HG03135 (cell line): ENCODE results near the gene MRPL54.

ENCODE experiments used
- ATAC-seq: cut with Tn5 transposase; IDR thresholded peaks from one replicate; pipeline ENCODE4 v1.9.1; 2021; ENCODE audit warnings: mild to moderate bottlenecking, moderate library complexity; ENCODE audit not compliant: unreplicated experiment

The MRPL54 gene

DNA sequence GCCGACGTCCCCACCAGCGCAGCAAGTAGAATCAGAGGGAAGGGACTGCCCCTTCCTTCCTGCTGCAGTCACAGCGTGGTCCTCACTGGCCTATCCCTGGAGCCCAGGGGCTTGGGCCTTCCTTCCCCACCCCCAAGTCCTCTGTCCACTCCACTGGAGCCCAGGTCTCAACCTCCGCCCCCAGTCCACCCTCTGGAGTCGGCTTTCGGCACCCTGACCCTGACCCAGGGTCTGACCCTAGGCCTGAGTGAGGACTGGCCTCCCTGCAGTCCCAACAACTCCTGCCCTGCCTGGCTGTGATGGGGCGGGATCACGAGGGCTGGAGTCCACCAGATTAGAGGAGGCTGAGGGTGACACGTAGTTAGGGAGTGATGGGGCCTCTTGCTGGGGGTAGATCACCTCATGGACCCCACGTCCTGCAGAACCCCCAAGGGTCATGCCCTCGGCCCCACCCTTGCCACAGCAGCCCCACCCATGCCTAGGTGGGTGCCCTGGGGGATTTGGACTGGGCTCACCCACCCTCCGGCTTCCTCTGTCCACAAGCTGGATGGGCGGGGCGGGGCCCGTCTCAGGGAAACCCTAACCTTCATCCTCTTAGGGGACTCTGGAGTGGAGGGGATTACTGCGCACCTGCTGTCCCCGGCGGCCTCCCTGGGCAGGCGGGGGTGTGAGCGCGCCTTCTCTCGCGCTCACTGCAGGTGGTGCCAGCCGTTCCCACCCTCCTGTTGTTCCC is 5.7 kb downstream of the MRPL54 start:
- no peak for ATAC-seq

DNA sequence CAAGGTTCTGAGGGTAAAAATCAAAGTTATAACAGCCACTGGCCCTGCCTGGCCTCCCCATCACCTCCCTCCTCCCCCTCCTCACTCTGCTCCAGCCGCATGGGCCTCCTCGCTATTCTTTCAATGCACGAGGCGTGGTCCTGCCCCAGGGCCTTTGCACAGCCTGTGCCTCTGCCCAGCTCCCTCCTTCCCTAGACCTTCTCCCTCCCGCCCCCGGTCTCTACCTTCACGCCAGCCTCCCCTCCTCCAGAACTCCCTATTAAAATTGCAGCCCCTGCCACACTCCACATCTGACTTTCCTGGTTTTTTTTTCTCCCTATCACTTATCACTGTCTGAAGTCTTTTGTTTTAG is 6.2 kb downstream of the MRPL54 start:
- ATAC-seq: no peak

DNA sequence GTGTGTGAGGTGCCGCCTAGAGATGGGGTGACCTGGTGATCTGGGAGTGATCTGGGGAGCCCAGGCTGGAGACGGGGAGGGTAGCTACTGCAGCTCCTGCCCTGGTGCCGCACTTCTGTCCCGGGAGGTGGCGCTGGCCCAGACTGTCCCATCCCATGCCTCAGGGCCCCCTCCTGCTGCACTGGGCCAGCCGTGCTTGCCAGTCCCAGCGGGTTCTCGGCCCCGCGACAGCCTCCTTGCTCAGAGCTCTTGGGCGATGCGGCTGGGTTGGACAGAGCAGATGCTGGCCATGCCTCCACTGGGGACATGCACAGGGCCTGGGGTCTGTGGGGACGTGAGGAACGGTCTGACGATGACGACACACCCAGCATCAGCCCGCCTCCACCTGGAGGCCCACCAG is 7.0 kb downstream of the MRPL54 start:
- no peak for ATAC-seq

DNA sequence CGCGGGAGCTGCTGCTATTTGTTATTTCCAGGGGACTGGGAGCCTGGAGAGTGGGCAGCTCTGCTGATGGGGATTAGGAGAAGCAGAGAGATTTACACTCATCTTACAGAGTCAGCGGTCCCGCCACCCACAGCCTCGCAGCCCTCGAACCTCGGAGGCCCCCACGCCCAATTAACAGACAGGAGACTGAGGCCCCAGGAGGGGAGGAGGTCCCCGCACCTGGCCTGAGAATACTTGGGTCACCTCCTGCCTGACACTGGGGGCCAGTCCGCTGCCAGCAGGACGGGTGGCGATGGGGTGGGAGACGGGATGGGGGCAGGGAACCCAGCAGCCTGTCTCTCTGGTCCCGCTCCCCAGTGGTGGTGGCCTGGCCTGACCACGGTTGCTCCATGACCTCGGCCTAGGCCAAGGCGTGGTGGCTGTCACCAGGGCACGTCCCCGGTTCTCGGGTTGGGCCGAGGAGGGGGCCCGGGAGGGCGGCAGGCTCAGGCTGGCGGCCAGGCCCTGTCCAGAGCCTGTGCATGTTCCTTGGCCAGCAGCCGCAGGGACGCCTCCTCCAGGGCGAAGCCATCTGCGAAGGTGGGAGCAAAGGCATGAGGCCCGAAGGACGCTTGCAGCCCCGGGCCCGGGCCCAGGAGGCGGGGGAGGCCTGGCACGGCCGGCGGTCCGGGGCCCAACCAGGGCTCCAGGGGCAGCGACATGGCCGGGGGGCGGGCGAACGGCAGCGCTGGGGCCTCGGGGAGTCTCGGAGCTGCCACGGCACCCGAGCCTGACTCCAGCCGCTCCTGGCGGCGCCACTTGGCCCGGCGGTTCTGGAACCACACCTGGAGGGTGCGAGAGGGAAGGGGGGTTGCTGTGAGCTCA is 7.9 kb downstream of the MRPL54 start:
- ATAC-seq: no peak

DNA sequence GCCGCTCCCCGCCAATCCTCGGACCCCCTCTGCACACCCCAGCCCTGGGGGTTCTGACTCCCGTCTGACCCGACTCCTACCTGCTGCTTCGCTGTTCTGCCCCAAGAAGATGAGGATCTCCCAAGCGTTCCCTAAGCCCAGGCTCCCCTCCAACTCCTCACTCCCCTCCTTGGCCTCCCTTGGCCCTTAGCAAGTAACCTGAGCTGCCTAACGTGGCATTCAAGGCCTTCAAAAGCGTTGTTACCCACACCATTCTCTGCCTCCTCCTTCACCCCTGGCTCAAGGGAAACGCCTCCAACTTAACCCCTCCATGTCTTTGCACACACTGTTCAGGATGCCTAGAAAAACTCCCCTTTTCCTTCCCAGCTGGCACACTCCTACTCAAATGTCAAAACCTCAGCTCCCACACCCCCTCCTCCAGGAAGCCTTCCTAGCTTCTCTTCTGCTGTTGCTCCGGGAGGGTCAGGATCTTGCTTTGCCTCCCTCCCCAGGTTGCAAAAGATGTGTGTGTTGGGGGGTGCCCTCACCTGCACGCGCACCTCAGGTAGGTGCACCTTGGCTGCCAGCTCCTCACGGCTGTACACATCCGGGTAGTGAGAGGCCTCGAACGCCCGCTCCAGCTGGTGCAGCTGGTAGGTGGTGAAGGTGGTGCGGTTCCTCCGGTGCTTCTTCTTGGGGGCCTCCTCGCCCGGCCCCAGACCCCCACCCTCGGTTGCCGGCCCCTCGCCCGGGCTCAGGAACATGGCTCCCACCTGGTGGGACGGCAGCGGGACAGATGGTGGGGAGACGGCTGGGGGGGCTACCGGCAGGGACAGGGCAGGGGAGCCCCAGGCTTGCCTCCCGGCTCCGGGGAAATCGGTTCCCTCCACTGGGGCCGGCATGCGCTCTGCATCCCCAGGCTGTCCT is 8.8 kb downstream of the MRPL54 start:
- no peak for ATAC-seq

DNA sequence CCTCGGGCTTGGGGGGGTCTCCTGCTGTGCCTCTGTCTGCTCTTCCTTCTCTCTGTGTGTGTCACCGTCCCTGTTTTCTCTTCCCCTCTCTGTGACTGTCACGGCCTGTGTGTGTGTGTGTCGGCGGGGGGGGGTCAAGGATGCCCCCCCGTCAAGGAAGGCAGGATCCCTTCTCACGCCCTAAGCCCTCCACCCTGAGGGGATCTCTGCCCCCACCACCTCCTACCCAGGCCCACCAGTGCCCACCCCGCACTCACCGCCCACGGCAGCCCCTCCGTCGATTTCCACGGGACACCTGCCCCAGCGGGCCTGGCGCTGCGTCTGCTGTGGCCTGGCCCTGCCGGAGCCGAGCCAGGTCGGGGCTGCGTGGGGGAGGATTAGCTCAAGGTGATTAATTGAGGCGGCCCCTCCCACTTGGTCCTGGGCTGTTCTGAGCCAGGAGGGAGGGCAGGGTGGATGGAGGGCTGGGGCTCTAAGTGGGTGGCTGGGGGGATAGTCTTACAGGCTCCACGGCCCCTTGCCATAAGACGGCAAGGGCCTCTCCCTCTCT is 9.5 kb downstream of the MRPL54 start, which contains the start of gene RAX2:
Gene RAX2, minus strand, starts transcription at position 323 of the 550 bp plus-strand sequence. CDS start 486 bp downstream, outside the sequence.
- ATAC-seq: no peak

DNA sequence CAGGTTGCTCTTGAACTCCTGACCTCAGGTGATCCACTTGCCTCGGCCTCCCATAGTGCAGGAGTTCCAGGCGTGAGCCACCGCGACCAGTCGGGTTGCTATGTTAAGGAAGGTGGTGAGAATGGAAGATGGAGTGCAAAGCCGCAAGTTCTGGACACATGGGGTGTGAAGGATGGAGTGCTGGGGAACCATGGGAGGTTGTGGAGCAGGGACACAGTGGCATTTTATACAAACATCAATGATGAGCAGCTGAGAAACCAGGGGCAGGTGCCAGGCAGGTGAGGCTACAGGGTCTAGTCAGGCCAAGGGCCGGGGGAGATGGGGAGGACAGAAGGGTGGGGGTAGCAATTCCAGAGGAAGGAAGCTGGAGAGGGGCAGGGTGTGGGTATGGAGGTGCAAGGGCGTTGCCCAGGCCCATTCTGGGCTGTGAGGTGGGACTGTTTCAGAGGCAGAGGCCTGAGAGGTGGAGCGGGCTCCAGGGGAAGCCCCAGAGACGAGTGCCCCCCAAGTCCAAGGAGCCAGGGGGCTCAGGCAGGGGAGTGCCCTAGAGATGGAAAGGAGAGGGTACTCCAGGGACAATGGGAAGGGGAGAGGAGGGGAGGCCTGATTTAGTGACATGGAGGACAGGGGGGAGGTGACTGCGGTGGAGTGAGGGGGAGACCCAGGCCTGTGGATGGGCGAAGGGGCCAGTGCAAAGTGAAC is 11.5 kb downstream of the MRPL54 start:
- ATAC-seq: no peak

DNA sequence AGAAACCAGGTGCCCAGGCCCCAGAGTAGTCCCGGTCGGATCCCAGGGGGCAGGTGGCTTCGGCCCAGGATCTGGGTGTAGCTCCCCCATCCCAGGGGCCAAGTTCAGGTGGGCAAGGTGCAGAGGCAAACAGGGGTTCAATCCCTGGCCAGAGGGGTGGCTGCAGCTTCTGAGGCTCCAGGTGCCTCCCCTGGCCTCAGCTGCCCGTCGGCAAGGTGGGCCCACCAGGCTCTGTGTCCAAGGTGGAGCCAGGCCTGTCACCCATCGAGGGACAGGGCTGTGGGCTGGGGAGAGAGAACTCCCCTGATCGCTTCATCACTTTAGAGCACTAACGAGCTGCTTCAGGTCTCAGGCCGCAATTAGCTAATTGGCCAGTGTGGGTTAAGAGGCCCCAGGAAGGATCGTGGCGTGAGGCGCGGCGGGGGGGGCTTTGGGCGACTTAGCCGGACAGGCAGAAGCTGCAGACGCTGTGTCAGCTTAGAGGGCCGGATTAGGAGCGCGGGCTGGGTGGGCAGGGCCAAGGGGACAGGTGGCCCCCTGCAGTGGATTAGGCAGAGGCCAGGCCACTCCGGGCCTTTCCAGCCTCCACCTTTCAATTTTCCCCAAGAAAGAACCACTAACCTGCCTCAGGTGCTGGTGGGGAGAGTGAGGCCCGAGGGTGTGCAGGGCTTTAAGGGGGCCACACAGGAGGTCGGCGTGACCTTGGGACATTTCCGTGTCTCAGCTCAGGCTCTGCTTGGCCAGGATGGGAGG is 12.3 kb downstream of the MRPL54 start:
- ATAC-seq: no peak

DNA sequence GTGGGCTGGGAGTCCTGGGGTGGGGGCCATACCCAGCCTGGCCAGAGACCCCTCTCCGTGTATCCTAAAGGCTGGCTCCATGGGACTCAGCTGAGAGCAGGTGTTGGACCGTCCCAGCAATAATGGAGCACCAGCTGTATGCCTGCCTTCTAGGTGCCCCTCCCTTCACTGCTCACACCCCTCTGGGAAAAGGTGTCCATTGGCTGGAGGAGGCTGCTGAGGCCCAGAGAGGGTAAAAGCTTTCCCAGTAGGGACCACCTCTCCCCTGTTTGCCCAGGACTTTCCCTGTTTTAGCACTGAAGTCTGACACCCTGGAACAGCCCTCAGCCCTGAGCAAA is 12.9 kb downstream of the MRPL54 start:
- no peak for ATAC-seq

DNA sequence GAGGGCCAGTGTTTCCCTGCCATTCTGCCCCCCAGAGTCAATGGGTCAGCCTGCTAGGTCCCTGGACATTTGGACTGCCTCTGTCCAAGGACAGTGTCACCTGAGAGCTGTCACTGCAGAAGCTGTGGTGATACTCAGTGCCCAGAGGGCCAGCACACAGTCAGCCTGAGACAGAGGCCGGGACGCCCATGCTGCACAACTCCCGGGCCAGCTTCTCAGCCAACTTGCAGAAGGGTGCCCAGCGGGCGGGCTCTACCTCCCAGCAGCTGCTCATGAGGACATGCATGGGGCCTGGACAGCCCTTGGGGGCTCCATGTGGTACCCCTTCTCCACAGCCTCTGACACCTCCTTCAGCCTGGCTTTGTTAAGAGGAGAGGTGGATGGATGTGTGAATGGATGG is 13.3 kb downstream of the MRPL54 start:
- ATAC-seq: no peak

DNA sequence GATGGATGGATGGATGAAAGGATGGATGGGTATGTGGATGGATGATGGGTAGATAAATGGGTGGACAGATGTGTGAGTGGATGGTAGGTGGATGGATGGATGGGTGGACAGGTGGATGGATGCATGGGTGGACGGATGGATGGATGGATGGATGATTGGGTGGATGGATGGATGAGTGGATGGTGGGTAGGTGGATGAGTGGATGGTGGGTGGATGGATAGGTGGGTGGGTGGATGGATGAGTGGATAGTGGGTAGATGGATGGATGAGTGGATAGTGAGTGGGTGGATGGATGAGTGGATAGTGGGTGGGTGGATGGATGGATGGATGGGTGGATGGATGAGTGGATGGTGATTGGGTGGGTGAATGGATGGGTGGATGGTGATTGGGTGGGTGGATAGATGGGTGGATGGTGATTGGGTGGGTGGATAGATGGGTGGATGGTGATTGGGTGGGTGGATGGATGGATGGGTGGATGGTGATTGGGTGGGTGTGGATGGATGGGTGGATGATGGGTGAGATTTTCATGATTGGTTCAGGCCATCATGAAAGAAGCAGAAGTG is 14.1 kb downstream of the MRPL54 start:
- ATAC-seq: no peak

DNA sequence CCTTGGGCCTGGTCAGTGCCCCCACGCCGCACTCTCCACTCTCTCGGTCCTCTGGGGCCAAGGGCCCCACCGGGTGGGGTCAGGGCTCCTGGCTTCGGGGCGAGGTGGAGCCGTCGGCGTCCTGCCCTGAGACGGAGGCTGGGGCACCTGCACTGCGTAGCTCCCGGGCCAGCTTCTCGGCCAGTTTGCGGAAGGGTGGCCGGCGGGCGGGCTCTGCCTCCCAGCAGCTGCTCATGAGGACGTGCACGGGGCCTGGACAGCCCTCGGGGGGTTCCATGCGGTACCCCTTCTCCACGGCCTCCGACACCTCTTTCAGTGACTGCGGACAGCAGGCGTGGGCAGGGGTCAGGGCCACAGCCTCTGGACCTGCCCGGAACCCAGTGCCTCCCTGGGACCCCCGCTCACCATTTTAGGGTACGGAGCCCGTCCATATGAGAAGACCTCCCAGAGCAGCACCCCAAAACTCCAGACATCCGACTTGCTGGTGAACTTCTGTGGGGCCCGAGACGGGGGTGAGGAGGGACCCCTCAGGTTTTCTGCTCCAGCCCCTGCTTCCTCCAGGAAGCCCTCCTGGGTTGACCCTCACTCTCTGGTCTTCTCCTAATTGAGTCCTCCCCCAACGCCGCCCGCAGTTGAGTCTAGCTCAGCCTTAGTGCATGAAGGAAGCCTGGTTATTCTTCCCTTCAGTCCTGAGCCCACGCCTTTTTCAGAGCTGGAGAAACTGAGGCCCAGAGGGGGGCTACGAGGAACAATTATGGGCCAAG is 15.8 kb downstream of the MRPL54 start:
- no peak for ATAC-seq

DNA sequence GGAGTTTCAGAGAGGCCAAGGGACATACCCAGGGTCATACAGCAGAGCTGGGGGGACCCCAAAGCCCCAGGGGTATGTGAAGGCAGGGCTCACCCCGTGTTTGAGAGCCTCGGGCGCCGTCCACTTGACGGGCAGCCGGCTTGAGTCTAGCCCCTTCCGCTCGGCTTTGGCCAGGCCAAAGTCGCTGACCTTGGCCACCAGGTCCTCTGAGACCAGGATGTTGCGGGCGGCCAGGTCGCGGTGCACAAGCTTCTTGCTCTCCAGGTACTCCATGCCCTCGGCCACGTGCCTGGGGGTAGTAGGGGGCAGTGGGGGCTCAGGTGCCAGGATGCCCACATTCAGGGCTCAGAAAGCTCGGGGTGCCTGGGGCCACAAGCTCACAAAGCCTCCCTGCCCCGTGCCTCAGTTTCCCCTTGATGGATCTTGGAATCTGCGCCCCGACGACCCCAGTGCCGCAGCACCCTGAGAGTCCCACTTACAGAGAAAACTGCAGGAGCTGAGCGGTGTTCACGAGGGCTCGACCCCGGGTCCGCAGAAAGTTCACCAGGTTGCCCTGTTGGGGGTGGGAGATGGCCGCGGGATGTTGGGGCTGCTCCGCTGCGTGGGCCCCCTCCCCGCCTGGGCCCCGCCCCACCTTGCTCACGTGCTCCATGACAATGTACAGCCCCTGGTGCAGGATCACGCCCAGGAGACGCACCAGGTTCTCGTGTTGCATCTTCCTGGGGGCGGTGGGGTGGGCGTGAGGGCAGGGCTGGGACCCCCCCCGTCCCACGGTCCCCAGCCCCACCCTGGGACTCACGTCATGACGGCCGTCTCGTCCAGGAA is 16.6 kb downstream of the MRPL54 start:
- ATAC-seq: no peak

DNA sequence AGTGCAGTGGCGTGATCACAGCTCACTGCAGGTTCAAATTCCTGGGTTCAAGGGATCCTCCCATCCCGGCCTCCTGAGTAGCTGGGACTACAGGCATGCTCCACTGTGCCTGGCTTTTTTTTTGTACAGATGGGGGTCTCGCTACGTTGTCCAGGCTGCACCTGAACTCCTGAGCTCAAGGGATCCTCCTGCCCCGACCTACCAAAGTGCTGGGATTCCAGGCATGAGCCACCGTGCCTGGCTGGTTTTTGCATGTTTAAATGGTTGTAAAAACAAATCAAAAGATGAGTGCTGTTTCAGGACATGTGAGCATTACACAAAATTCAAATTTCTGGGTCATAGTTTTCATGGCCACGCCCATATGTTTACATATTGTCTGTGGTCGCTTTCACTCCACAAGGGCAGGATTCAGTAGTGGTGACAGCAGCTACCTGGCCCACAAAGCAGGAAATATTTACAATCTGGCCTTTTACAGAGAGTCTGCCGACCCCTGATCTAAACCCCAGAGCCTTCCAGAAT is 18.4 kb downstream of the MRPL54 start:
- ATAC-seq: no peak

DNA sequence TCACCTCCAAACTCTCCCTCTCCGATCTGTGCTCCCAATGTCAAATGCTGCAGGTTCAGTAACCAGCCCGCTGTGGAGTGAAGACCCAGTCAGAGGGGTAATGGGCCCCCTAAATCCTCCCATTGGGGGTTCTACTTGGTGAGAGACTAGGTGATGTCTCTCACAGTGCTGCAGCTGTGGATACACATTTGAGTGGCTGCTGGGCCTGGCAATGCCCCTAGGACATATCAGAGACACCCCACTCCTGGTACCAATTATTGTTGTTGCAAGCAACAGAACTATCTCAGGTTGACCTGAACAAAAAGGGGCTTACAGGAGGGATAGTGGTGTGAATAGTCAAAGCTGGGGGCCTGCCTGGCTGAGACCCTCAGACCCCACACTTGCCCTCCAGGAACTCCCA is 19.1 kb downstream of the MRPL54 start:
- no peak for ATAC-seq

DNA sequence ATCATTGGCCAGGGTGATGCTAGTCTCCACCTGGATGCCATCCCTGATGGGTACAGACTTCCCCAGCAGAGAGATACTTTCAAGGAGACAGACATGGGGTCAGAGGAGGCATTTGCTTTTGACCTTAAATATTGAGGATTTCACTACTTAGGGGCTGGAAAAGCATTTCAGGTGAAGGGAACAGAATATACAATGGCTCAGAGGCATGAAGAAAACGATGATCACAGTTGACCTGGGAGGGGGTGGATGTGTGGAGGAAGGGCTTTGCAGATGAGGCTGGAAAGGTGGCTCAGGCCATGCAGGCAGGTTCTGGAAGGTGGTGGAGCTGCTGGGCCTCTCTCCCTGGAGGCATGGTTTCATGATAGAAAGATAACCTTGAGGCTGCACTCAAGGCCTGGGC is 19.8 kb downstream of the MRPL54 start:
- no peak for ATAC-seq

DNA sequence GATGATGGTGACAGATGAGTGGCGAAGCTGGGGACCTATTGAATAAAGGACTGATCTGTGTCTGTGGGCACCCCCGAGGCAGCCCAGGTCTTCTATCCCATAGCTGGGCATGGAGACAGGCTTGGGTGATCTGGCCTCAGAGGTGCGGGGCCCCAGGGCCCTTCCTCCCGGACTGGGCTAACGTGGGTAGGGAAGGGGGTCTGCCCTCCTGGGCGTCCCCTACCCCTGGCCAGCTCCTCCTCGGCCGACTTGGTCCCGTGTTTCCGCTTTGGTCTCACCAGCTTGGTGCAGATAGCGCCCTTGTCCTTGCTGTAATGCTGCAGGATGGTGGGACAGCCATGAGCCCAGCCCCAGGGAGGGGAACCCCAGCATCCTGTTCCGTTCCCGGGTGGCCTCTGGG is 20.4 kb downstream of the MRPL54 start:
- no peak for ATAC-seq
